ENCODE results near the gene CDKN2B-AS1. TPM values are rescaled to one million over a fixed set of nuclear protein-coding genes. Genes with fewer than 3 reads are reported as not detected.

Gene CDKN2B-AS1
- total RNA-seq, 1 donor from 2014 or later: 2.3 TPM

- H3K4me1 ChIP-seq: no peaks in the 10 kb centered on the region
- DNase-seq (no peak), ATAC-seq (no peak)
- TF ChIP-seq, protein P1, sequence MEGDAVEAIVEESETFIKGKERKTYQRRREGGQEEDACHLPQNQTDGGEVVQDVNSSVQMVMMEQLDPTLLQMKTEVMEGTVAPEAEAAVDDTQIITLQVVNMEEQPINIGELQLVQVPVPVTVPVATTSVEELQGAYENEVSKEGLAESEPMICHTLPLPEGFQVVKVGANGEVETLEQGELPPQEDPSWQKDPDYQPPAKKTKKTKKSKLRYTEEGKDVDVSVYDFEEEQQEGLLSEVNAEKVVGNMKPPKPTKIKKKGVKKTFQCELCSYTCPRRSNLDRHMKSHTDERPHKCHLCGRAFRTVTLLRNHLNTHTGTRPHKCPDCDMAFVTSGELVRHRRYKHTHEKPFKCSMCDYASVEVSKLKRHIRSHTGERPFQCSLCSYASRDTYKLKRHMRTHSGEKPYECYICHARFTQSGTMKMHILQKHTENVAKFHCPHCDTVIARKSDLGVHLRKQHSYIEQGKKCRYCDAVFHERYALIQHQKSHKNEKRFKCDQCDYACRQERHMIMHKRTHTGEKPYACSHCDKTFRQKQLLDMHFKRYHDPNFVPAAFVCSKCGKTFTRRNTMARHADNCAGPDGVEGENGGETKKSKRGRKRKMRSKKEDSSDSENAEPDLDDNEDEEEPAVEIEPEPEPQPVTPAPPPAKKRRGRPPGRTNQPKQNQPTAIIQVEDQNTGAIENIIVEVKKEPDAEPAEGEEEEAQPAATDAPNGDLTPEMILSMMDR (IDR thresholded peaks at IDR 0.05): no peak
- H3K4me3 ChIP-seq: no peak overlapping the region
- H3K9me3 ChIP-seq: no peaks in the 10 kb centered on the region
- no peak overlapping the region for H3K27ac ChIP-seq
- H3K27me3 ChIP-seq: no peaks in the 10 kb centered on the region
- intact Hi-C loops (cut with DNase I): no loop called here
- H3K36me3 ChIP-seq: no peaks in the 10 kb centered on the region
Observed at GRCh38 chr9:22060831-22061383, 66.3 kb downstream of the CDKN2B-AS1 start.

- no peak for DNase-seq
- TF ChIP-seq, protein P1 (IDR thresholded peaks at IDR 0.05): no peak
- H3K36me3 ChIP-seq: no peaks in the 10 kb centered on the region
- H3K4me1 ChIP-seq: no peaks in the 10 kb centered on the region
- H3K27me3 ChIP-seq: no peaks in the 10 kb centered on the region
- ATAC-seq: no peak
- intact Hi-C loops (cut with DNase I): no loop called here
- H3K27ac ChIP-seq: no peak overlapping the region
- H3K4me3 ChIP-seq: no peak overlapping the region
- H3K9me3 ChIP-seq: no peaks in the 10 kb centered on the region
Observed at GRCh38 chr9:22064957-22065356, 70.4 kb downstream of the CDKN2B-AS1 start.

DNA sequence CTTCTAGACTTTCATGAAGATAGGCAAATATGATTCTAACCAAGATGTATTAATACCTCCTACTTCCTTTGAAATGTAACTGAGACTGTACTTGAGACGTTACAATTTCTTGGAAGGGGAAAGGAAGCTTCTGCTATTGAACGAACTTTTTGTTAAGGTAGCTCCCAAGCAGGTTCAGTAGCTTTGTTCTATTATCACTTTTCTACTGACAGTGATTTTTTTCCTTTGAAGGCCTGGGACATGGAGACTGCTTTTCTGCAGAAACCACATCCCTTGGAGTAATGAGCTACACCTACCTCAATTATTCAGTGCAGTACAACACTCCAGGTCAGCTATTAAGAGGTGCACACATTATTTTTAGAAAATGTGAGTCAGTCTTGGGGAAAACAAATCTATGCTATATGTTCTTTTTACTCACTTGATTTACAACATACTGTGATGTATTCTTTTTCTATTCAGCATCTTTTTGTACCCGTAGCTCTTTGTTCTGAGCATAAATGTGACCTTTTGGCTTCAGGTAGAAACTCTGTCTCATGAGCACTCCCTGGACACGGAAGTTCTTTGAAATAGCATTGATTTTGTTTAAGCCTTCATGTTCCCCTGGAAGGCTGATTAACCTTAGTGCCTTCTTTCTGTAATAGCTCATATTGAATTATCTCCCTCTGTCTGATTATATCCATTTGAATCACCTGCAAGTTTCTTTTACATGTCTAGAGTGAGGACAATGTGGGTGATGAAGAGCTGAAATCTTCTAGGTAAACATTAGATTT, 71.0 kb downstream of the CDKN2B-AS1 start:
- no peaks in the 10 kb centered on the region for H3K4me1 ChIP-seq
- no peaks in the 10 kb centered on the region for H3K36me3 ChIP-seq
- DNase-seq: no peak
- no peak for ATAC-seq
- no peak overlapping the region for H3K27ac ChIP-seq
- no peaks in the 10 kb centered on the region for H3K27me3 ChIP-seq
- H3K4me3 ChIP-seq: no peak overlapping the region
- TF ChIP-seq, protein P1 (IDR thresholded peaks at IDR 0.05): no peak
- H3K9me3 ChIP-seq: no peaks in the 10 kb centered on the region
- intact Hi-C loops (cut with DNase I): no loop called here

DNA sequence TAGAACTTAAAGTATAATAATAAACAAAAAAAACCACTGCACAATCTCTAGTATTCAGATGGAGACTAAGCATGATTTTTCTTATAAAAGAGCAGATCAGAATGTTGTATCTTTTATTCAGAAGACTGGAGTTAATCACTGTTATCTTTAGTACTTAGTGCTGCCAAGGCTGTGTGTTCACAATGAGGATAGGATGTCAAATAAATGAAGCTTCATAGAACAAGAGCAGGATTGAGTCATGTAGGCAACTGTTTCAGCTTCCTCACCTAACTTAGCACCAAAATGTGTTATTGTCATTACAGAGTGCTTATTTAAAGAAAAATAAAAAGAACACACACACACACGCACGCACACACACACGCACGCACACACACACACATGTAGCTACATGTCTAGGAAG, 72.6 kb downstream of the CDKN2B-AS1 start:
- TF ChIP-seq, protein P1 (IDR thresholded peaks at IDR 0.05): no peak
- Histone ChIP-seq H3K9me3 (no peaks in the 10 kb centered on the region), H3K36me3 (no peaks in the 10 kb centered on the region), H3K27me3 (no peaks in the 10 kb centered on the region), H3K4me1 (no peaks in the 10 kb centered on the region), H3K27ac (no peak overlapping the region), H3K4me3 (no peak overlapping the region)
- DNase-seq (no peak), ATAC-seq (no peak)
- intact Hi-C loops (cut with DNase I): no loop called here

- H3K27ac ChIP-seq: no peak overlapping the region
- H3K9me3 ChIP-seq: no peaks in the 10 kb centered on the region
- DNase-seq: no peak
- no peak for ATAC-seq
- no peaks in the 10 kb centered on the region for H3K36me3 ChIP-seq
- H3K4me3 ChIP-seq: no peak overlapping the region
- intact Hi-C loops (cut with DNase I): no loop called here
- TF ChIP-seq, protein P1 (IDR thresholded peaks at IDR 0.05): no peak
- no peaks in the 10 kb centered on the region for H3K27me3 ChIP-seq
- H3K4me1 ChIP-seq: no peaks in the 10 kb centered on the region
Observed at GRCh38 chr9:22068369-22068768, 73.8 kb downstream of the CDKN2B-AS1 start.
